ENCODE data around the gene FAR2. TPM values are rescaled to one million over a fixed set of nuclear protein-coding genes. Genes with fewer than 3 reads are reported as not detected.

The FAR2 gene
- total RNA-seq, 1 experiment from 2014 or later = 6.6 TPM

DNA sequence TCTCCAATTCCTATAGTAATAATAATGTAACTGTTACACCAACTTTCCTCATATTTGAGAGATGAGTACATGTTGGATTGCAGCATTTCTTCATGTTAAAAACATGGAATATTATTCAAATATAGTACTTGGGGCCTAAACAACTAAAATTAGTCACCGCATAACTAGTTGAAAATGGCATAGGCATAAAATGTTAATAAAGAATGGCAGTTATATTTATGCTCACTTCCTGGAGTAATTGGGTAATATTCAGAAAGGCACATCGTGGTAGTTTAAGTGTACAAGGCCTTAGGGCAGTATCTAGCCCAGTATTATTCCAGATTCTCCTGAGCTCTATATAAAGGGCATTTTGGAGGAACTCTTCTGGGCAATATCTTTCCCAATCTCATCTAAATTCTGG, 185.9 kb downstream of the FAR2 start:
- H3K9me3 ChIP-seq = no peaks in the 10 kb centered on the region
- DNase-seq = no peak
- H3K4me1 Mint-ChIP-seq (ENCODE audit: low read depth, unreplicated experiment) = peaks cover 10% of the 10 kb centered on the region
- intact Hi-C loops (cut with micrococcal nuclease; ENCODE audit: unreplicated experiment) = no loop called here
- H3K36me3 Mint-ChIP-seq (ENCODE audit: insufficient read depth, unreplicated experiment) = peaks cover 4% of the 10 kb centered on the region
- H3K4me1 ChIP-seq = no peaks in the 10 kb centered on the region
- CTCF ChIA-PET = no interaction called here
- H3K9me3 Mint-ChIP-seq (ENCODE audit: unreplicated experiment) = no peaks in the 10 kb centered on the region
- H3K27me3 ChIP-seq (replicated peaks; ENCODE audit: control insufficient read depth, insufficient read depth, low read length) = no peaks in the 10 kb centered on the region
- H3K27ac Mint-ChIP-seq (ENCODE audit: unreplicated experiment) = no peak overlapping the region
- TF ChIP-seq, protein P1, sequence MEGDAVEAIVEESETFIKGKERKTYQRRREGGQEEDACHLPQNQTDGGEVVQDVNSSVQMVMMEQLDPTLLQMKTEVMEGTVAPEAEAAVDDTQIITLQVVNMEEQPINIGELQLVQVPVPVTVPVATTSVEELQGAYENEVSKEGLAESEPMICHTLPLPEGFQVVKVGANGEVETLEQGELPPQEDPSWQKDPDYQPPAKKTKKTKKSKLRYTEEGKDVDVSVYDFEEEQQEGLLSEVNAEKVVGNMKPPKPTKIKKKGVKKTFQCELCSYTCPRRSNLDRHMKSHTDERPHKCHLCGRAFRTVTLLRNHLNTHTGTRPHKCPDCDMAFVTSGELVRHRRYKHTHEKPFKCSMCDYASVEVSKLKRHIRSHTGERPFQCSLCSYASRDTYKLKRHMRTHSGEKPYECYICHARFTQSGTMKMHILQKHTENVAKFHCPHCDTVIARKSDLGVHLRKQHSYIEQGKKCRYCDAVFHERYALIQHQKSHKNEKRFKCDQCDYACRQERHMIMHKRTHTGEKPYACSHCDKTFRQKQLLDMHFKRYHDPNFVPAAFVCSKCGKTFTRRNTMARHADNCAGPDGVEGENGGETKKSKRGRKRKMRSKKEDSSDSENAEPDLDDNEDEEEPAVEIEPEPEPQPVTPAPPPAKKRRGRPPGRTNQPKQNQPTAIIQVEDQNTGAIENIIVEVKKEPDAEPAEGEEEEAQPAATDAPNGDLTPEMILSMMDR (IDR thresholded peaks at IDR 0.05; ENCODE audit: insufficient read depth in 1 of 2, low read depth in 1 of 2, low read length in 1 of 2, severe bottlenecking in 1 of 2, unreplicated experiment in 1 of 2) = no peak
- no TSS peak for BruUV-seq (replicated peaks)
- no peak overlapping the region for H3K4me3 ChIP-seq (ENCODE audit: low read depth, low read length)
- no peaks in the 10 kb centered on the region; the same call in 1 of the 2 replicates for H3K36me3 ChIP-seq (ENCODE audit: control insufficient read depth, insufficient read depth, low read length)
- POLR2A ChIA-PET = no interaction called here
- no peaks in the 10 kb centered on the region for H3K27me3 Mint-ChIP-seq (ENCODE audit: insufficient read depth, unreplicated experiment)
- no peak overlapping the region for H3K4me3 Mint-ChIP-seq (ENCODE audit: unreplicated experiment)

DNA sequence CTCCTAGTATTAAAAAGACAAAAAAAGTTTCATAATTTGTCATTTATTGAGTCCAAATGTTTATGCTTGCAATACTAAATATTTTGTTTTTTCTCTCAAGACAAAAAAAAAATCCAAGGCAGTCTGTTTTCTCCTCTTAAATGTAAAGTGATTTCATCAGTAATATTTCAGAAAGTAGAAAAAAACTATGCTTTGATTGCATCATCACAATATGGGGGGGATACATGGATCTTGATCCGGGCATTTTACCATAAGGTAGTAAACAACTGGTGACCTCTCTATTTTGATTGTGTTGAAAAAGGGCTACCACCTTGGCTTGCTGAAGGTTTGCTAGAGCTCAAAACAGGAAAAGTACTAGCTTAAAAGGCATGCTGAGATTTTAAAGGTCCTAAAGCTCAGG, 188.2 kb downstream of the FAR2 start:
- Mint-ChIP-seq H3K27ac (ENCODE audit: unreplicated experiment) (no peak overlapping the region), H3K36me3 (ENCODE audit: insufficient read depth, unreplicated experiment) (peaks cover 26% of the 10 kb centered on the region), H3K4me1 (ENCODE audit: low read depth, unreplicated experiment) (peaks cover 10% of the 10 kb centered on the region), H3K27me3 (ENCODE audit: insufficient read depth, unreplicated experiment) (no peaks in the 10 kb centered on the region), H3K4me3 (ENCODE audit: unreplicated experiment) (no peak overlapping the region), H3K9me3 (ENCODE audit: unreplicated experiment) (no peaks in the 10 kb centered on the region)
- Histone ChIP-seq H3K36me3 (ENCODE audit: control insufficient read depth, insufficient read depth, low read length) (no peaks in the 10 kb centered on the region; the same call in 1 of the 2 replicates), H3K4me1 (no peaks in the 10 kb centered on the region), H3K27me3 (replicated peaks; ENCODE audit: control insufficient read depth, insufficient read depth, low read length) (no peaks in the 10 kb centered on the region), H3K9me3 (no peaks in the 10 kb centered on the region), H3K4me3 (ENCODE audit: low read depth, low read length) (no peak overlapping the region)
- no peak for DNase-seq
- BruUV-seq (replicated peaks) = no TSS peak
- intact Hi-C loops (cut with micrococcal nuclease; ENCODE audit: unreplicated experiment) = no loop called here
- CTCF ChIA-PET = interaction anchor here (0.6 kb wide), 1 partner anchor 1418 kb away, joined by 3 read pairs; the partner anchor contains the start of gene CAPRIN2
- POLR2A ChIA-PET = no interaction called here
- TF ChIP-seq, protein P1 (IDR thresholded peaks at IDR 0.05; ENCODE audit: insufficient read depth in 1 of 2, low read depth in 1 of 2, low read length in 1 of 2, severe bottlenecking in 1 of 2, unreplicated experiment in 1 of 2) = no peak

DNA sequence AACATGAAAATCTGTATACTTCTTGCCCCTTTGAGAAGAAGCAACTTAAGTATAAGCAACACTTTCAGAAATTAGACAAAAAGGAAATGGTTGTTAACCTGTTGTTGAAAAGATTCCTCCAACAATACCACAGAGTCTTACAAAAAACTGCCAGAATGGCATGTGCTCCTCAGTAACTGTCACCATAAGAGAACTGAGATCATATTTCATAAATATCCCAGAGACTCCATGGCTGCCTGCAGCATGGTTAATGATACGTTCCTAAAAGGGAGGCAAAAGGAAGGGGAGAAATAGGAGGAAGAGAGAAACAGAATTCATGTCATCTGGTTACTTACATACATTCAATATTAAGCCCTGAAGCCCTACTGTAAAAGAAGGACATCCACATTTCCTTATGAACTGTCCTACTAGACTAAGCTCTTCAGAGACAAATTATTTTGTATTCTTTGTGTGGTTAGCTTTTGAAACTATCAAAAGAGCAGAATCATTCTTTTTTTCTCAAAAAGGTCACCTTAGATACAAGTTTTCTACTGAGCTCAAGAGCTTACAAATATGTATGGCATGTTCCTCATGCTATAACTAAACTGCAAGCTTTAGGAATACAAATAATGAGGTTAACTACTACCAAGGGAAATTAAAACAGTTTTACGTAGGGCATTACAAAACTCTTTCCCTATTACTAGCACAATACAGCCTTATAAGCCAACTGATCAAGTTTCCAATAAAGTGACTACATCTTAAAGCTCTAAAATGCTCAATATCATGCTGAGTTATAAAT, 194.1 kb downstream of the FAR2 start:
- no peaks in the 10 kb centered on the region for H3K9me3 ChIP-seq
- Mint-ChIP-seq H3K27me3 (ENCODE audit: insufficient read depth, unreplicated experiment) (no peaks in the 10 kb centered on the region), H3K27ac (ENCODE audit: unreplicated experiment) (no peak overlapping the region), H3K9me3 (ENCODE audit: unreplicated experiment) (no peaks in the 10 kb centered on the region), H3K4me1 (ENCODE audit: low read depth, unreplicated experiment) (peaks cover 7% of the 10 kb centered on the region), H3K36me3 (ENCODE audit: insufficient read depth, unreplicated experiment) (peaks cover 43% of the 10 kb centered on the region), H3K4me3 (ENCODE audit: unreplicated experiment) (no peak overlapping the region)
- no peaks in the 10 kb centered on the region for H3K4me1 ChIP-seq
- H3K4me3 ChIP-seq (ENCODE audit: low read depth, low read length) = no peak overlapping the region
- ChIA-PET POLR2A (no interaction called here), CTCF (no interaction called here)
- no TSS peak for BruUV-seq (replicated peaks)
- intact Hi-C loops (cut with micrococcal nuclease; ENCODE audit: unreplicated experiment) = no loop called here
- no peak for DNase-seq
- TF ChIP-seq, protein P1 (IDR thresholded peaks at IDR 0.05; ENCODE audit: insufficient read depth in 1 of 2, low read depth in 1 of 2, low read length in 1 of 2, severe bottlenecking in 1 of 2, unreplicated experiment in 1 of 2) = no peak
- peaks cover 2% of the 10 kb centered on the region; the same call in 1 of the 2 replicates for H3K36me3 ChIP-seq (ENCODE audit: control insufficient read depth, insufficient read depth, low read length)
- no peaks in the 10 kb centered on the region for H3K27me3 ChIP-seq (replicated peaks; ENCODE audit: control insufficient read depth, insufficient read depth, low read length)
